ENCODE data around the gene ANKMY1. TPM values are rescaled to one million over a fixed set of nuclear protein-coding genes. Genes with fewer than 3 reads are reported as not detected.
"Not testable (repeated sequence)": the region's sequence is repeated elsewhere in the genome, so short reads cannot be mapped to it uniquely, and the experiment has no call there.

ANKMY1 gene
- polyA plus RNA-seq, 1 experiment, result 6.8 TPM

GRCh38 chr2:240525802-240526201, 32.0 kb downstream of the ANKMY1 start:
- DNase-seq (ENCODE audit: low read depth), result no peak
- CTCF ChIA-PET, result interaction anchor here (0.8 kb wide), 1 partner anchor 12 kb away, joined by 5 read pairs; no protein-coding TSS in a partner anchor
- TF ChIP-seq, protein P1, sequence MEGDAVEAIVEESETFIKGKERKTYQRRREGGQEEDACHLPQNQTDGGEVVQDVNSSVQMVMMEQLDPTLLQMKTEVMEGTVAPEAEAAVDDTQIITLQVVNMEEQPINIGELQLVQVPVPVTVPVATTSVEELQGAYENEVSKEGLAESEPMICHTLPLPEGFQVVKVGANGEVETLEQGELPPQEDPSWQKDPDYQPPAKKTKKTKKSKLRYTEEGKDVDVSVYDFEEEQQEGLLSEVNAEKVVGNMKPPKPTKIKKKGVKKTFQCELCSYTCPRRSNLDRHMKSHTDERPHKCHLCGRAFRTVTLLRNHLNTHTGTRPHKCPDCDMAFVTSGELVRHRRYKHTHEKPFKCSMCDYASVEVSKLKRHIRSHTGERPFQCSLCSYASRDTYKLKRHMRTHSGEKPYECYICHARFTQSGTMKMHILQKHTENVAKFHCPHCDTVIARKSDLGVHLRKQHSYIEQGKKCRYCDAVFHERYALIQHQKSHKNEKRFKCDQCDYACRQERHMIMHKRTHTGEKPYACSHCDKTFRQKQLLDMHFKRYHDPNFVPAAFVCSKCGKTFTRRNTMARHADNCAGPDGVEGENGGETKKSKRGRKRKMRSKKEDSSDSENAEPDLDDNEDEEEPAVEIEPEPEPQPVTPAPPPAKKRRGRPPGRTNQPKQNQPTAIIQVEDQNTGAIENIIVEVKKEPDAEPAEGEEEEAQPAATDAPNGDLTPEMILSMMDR (IDR thresholded peaks at IDR 0.05; ENCODE audit: insufficient read depth, low read depth, low read length), result no peak

GRCh38 chr2:240524963-240525718, 32.6 kb downstream of the ANKMY1 start:
- no peaks in the 10 kb centered on the region for H3K27me3 ChIP-seq (ENCODE audit: control insufficient read depth, insufficient read depth, low read length)
- TF ChIP-seq, protein P1 (IDR thresholded peaks at IDR 0.05; ENCODE audit: insufficient read depth, low read depth, low read length), result no peak
- CTCF ChIA-PET, result interaction anchor here (1.4 kb wide), 1 partner anchor 12 kb away, joined by 3 read pairs; no protein-coding TSS in a partner anchor
- H3K36me3 ChIP-seq (ENCODE audit: control insufficient read depth, insufficient read depth, low read length), result peaks cover 1% of the 10 kb centered on the region; the same call in 1 of the 2 replicates
- DNase-seq (ENCODE audit: low read depth), result no peak
- POLR2A ChIA-PET, result no interaction called here
- no peak overlapping the region for H3K4me3 ChIP-seq (ENCODE audit: low read depth, low read length)

More at GRCh38 chr2:240525802-240526201, 32.0 kb downstream of the ANKMY1 start:
- Histone ChIP-seq H3K4me3 (ENCODE audit: low read depth, low read length) (no peak overlapping the region), H3K27me3 (ENCODE audit: control insufficient read depth, insufficient read depth, low read length) (no peaks in the 10 kb centered on the region), H3K36me3 (ENCODE audit: control insufficient read depth, insufficient read depth, low read length) (peaks cover 1% of the 10 kb centered on the region; the same call in 1 of the 2 replicates)
- POLR2A ChIA-PET, result no interaction called here

DNA sequence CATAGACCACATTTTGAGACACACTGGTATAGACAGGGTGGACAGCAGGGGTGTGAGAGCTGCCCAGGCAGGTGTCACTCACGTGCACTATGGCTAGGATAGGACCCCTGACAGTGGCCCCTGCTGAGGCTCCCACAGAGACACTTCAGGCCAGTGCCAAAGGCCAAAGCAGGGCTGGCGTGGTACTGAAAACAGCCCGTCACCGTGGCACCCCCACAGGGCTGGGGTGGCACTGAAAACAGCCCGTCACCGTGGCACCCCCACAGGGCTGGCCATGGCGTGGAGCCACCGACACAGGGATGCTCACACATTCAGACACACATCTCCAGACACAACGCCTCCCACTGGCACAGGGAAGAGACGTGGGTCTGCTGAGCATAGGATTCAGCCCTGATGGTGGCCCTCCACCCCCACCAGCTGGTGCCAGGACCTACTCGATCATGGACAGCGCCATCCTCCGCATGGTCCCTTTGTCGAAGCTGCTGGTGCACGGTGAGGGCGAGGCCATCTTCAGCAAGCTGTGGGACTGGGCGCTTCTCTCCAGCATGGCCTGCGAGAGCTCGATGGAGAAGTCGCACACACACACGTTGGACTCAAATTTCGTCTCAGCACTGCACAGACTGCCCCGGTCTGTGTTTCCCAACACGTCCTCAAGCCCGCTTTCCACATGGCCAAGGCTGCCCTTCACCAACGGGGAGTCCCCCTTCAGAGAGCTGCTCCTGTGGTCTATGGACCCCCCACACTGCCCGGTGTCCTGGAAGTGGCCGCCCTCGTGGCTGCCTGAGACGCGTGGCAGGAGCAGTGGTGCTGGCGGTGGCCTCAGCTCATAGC, 34.1 kb downstream of the ANKMY1 start:
- Histone ChIP-seq H3K27me3 (ENCODE audit: control insufficient read depth, insufficient read depth, low read length) (no peaks in the 10 kb centered on the region), H3K4me3 (ENCODE audit: low read depth, low read length) (no peak overlapping the region), H3K36me3 (ENCODE audit: control insufficient read depth, insufficient read depth, low read length) (peaks cover 1% of the 10 kb centered on the region; the same call in 1 of the 2 replicates)
- DNase-seq (ENCODE audit: low read depth), result no peak
- POLR2A ChIA-PET, result no interaction called here
- CTCF ChIA-PET, result interaction anchor here (1.4 to 3.1 kb wide), 2 partner anchors 9 to 11 kb away, joined by 3 to 11 read pairs; no protein-coding TSS in a partner anchor
- TF ChIP-seq, protein P1 (IDR thresholded peaks at IDR 0.05; ENCODE audit: insufficient read depth, low read depth, low read length), result no peak

DNA sequence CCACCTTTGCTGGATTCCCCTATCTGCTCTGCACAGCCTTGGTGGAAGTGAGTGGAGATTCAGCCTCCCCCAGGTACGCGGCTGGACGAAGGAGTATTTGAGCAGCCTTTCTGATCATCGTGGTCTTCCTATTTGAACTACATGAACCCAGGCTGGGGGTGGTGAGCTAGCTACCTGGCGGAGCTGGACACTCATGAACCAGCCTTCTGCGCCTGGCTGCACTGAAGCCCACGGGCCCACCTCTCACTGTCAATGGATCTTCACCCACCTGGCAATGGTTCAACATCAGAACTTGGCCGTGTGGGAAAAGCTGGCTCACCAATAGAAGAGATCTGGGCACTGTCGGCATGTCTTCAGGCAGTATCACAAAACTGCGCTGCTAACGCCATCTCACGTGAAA, 35.4 kb downstream of the ANKMY1 start:
- no peaks in the 10 kb centered on the region for H3K27me3 ChIP-seq (ENCODE audit: control insufficient read depth, insufficient read depth, low read length)
- TF ChIP-seq, protein P1 (IDR thresholded peaks at IDR 0.05; ENCODE audit: insufficient read depth, low read depth, low read length), result no peak
- H3K36me3 ChIP-seq (ENCODE audit: control insufficient read depth, insufficient read depth, low read length), result 0 out of 2 replicates have a peak, but pooled peaks cover 1% of the 10 kb centered on the region
- DNase-seq (ENCODE audit: low read depth), result no peak
- ChIA-PET POLR2A (no interaction called here), CTCF (interaction anchor here (1.6 to 3.1 kb wide), 2 partner anchors 8 to 25 kb away, joined by 3 to 11 read pairs; no protein-coding TSS in a partner anchor)
- H3K4me3 ChIP-seq (ENCODE audit: low read depth, low read length), result no peak overlapping the region

GRCh38 chr2:240521885-240522284, 35.9 kb downstream of the ANKMY1 start:
- H3K36me3 ChIP-seq (ENCODE audit: control insufficient read depth, insufficient read depth, low read length); H3K27me3 ChIP-seq (ENCODE audit: control insufficient read depth, insufficient read depth, low read length); H3K4me3 ChIP-seq (ENCODE audit: low read depth, low read length); DNase-seq (ENCODE audit: low read depth); POLR2A ChIA-PET: not testable (repeated sequence)
- CTCF ChIA-PET, result interaction anchor here (0.6 to 3.1 kb wide), 3 partner anchors 8 to 27 kb away, joined by 3 to 11 read pairs (median 3); no protein-coding TSS in a partner anchor

All from BJ (cell line).